GM12878 (cell line): ENCODE data around the gene B3GALNT1. TPM values are rescaled to one million over a fixed set of nuclear protein-coding genes. Genes with fewer than 3 reads are reported as not detected.
A peak's percentile ranks its signal among the peaks of the same experiment; 100 is the strongest.

Experiments
- ATF7 ChIP-seq: fragments of 450-650 bp; IDR thresholded peaks from 2 replicates; pipeline ENCODE4 v1.6.1; 2016; ENCODE audit warnings: low read depth, mild to moderate bottlenecking
- BCLAF1 ChIP-seq: fragments of 450-650 bp; IDR thresholded peaks from 2 replicates; pipeline ENCODE4 v1.6.1; 2017; ENCODE audit warnings: antibody characterized with exemption, mild to moderate bottlenecking, moderate library complexity
- BHLHE40 ChIP-seq, 2 experiments: fragments of 450-650 bp in 1 of 2; IDR thresholded peaks; 2 replicates each; pipeline ENCODE4 v1.6.1; 2011 to 2017; ENCODE audit warnings: low read depth in 2 of 2, borderline replicate concordance in 1 of 2, improper control_type of control experiment in 1 of 2, low read length in 1 of 2, mild to moderate bottlenecking in 1 of 2
- CBX5 ChIP-seq: sonication (generic); IDR thresholded peaks from 2 replicates; pipeline ENCODE4 v1.6.1; 2016; ENCODE audit warnings: low read depth, moderate library complexity, mild to moderate bottlenecking, inconsistent platforms
- CEBPB ChIP-seq, 2 experiments: fragments of 150-350 bp in 1 of 2; IDR thresholded peaks; 2 replicates each; pipeline ENCODE4 v1.6.1; 2012 to 2014; ENCODE audit warnings: low read depth in 2 of 2, low read length in 2 of 2, borderline replicate concordance in 1 of 2, inconsistent platforms in 1 of 2
- CHD2 ChIP-seq: IDR thresholded peaks from 2 replicates; pipeline ENCODE4 v1.6.1; 2011; ENCODE audit warnings: low read depth, low read length, improper control_type of control experiment, borderline replicate concordance
- CREM ChIP-seq: IDR thresholded peaks from 2 replicates; pipeline ENCODE4 v1.6.1; 2014; ENCODE audit warnings: antibody characterized with exemption, low read depth
- GABPA ChIP-seq: IDR thresholded peaks from 2 replicates; pipeline ENCODE4 v1.6.1; 2014; ENCODE audit warnings: antibody characterized with exemption, low read depth, mild to moderate bottlenecking, inconsistent platforms
- IRF3 ChIP-seq: fragments of 450-650 bp; IDR thresholded peaks from 2 replicates; pipeline ENCODE4 v1.6.1; 2014; ENCODE audit warnings: mild to moderate bottlenecking
- IRF4 ChIP-seq: IDR thresholded peaks from 2 replicates; pipeline ENCODE4 v1.6.1; 2011; ENCODE audit warnings: low read depth, low read length
- JUNB ChIP-seq: IDR thresholded peaks from 2 replicates; pipeline ENCODE4 v1.6.1; 2016; ENCODE audit warnings: antibody characterized with exemption, mild to moderate bottlenecking
- MEF2A ChIP-seq: IDR thresholded peaks from 2 replicates; pipeline ENCODE4 v1.6.1; 2011; ENCODE audit warnings: low read depth, mild to moderate bottlenecking, low read length, moderate library complexity; ENCODE audit not compliant: insufficient read depth
- MTA3 ChIP-seq: IDR thresholded peaks from 2 replicates; pipeline ENCODE4 v1.6.1; 2012; ENCODE audit warnings: low read length, inconsistent platforms, borderline replicate concordance
- NR2F1 ChIP-seq: fragments of 450-650 bp; conservative IDR thresholded peaks from 2 replicates; pipeline ENCODE4 v1.6.1; 2017; ENCODE audit warnings: mild to moderate bottlenecking
- RELB ChIP-seq: fragments of 450-650 bp; IDR thresholded peaks from 2 replicates; pipeline ENCODE4 v1.6.1; 2017; ENCODE audit warnings: low read depth, mild to moderate bottlenecking, moderate library complexity
- SUPT20H ChIP-seq: IDR thresholded peaks from 2 replicates; pipeline ENCODE4 v1.6.1; 2011; ENCODE audit warnings: low read depth, mild to moderate bottlenecking, low read length, moderate library complexity, borderline replicate concordance; ENCODE audit not compliant: control insufficient read depth
- TCF12 ChIP-seq: IDR thresholded peaks from 2 replicates; pipeline ENCODE4 v1.6.1; 2011; ENCODE audit warnings: low read depth, mild to moderate bottlenecking, low read length
- ZNF592 ChIP-seq: fragments of 450-650 bp; IDR thresholded peaks from 2 replicates; pipeline ENCODE4 v1.6.1; 2017; ENCODE audit warnings: mild to moderate bottlenecking, moderate library complexity
- polyA plus RNA-seq, 11 experiments: library from polyadenylated mRNA; depleted of rRNA in 4 of 11; unstranded in 6 of 11; stranded (reverse) in 5 of 11; fragments of >200 nt; fragmentation: Nextera tagmentation in 4 of 11; fragmentation: Illumina TruSeq in 1 of 11; extraction: Ambion mirVana in 4 of 11; extraction: Trizol in 1 of 11; gene quantifications; 1 replicate in 1 of 11; 2 replicates in 10 of 11; pipeline versions ENCODE4 v1.2.1 to v1.2.3, GENCODE V29; 2011 to 2016; ENCODE audit warnings: inconsistent platforms in 2 of 11, missing spikeins in 2 of 11, low read depth in 1 of 11
- total RNA-seq, 4 experiments: library from RNA; depleted of rRNA in 3 of 4; stranded (reverse); fragments of >200 nt in 3 of 4; fragmentation: Illumina TruSeq in 1 of 4; extraction: Trizol in 1 of 4; gene quantifications; 2 replicates each; pipeline versions ENCODE4 v1.2.1 to v1.2.3, GENCODE V29; 2013 to 2021

The B3GALNT1 gene
- total and polyA plus RNA-seq, 10 of the 15 experiments (the other 5 are each of a cell fraction or from before 2014, with no cell fraction given) = 0.04 to 0.95 (median 0.18) TPM; not detected in 3

GRCh38 chr3:161069511-161070251 is 35.5 kb downstream of the B3GALNT1 start (continued):
- peak; percentile 50 to 69; a peak in 2 of 4 replicates for TF ChIP-seq BHLHE40 (IDR thresholded peaks at IDR 0.05; ENCODE audit: borderline replicate concordance in 1 of 2, low read depth in 2 of 2, low read length in 1 of 2)
- peak; percentile 81 for TF ChIP-seq NR2F1
- peak; percentile 84 for TF ChIP-seq ATF7
- TF ChIP-seq JUNB = peak; percentile 65
- peak; percentile 52; the same call in 1 of the 2 replicates for TF ChIP-seq CHD2
- TF ChIP-seq SUPT20H = no peak
- TF ChIP-seq CBX5 = 0 out of 2 replicates have a peak, but pooled peaks have one; percentile 67
- TF ChIP-seq CREM = peak; percentile 75
- 0 out of 2 replicates have a peak, but pooled peaks have one; percentile 28 for TF ChIP-seq MEF2A
- no peak for TF ChIP-seq BCLAF1
- no peak for TF ChIP-seq ZNF592
- TF ChIP-seq GABPA = no peak
- peak; percentile 74 for TF ChIP-seq TCF12
- TF ChIP-seq IRF4 = peak; percentile 74; the same call in 1 of the 2 replicates
- TF ChIP-seq MTA3 = peak; percentile 92; the same call in 1 of the 2 replicates
- TF ChIP-seq IRF3 = no peak
- 0 out of 4 replicates have a peak, but pooled peaks of 1 of the 2 experiments have one; percentile 66 for TF ChIP-seq CEBPB (IDR thresholded peaks at IDR 0.05; ENCODE audit: borderline replicate concordance in 1 of 2, low read depth in 2 of 2, low read length in 2 of 2)
- TF ChIP-seq RELB = peak; percentile 85
